ENCODE measurements around the gene NCBP2.

Gene NCBP2

GRCh38 chr3:196915375-196915774, 27.0 kb downstream of the NCBP2 start:
- no peak overlapping the region for H3K4me3 ChIP-seq (ENCODE audit: control insufficient read depth, low read depth, low read length)
- no peak for DNase-seq (ENCODE audit: low read depth)

GRCh38 chr3:196914866-196915265, 27.5 kb downstream of the NCBP2 start:
- no peak for DNase-seq (ENCODE audit: low read depth)
- no peak for TF ChIP-seq CTCF (IDR thresholded peaks at IDR 0.05; ENCODE audit: control insufficient read depth, insufficient read depth, low read depth, low read length, missing control alignments)
- no peak overlapping the region for H3K4me3 ChIP-seq (ENCODE audit: control insufficient read depth, low read depth, low read length)

More at GRCh38 chr3:196915375-196915774, 27.0 kb downstream of the NCBP2 start:
- no peak for TF ChIP-seq CTCF (IDR thresholded peaks at IDR 0.05; ENCODE audit: control insufficient read depth, insufficient read depth, low read depth, low read length, missing control alignments)

GRCh38 chr3:196903740-196904139, 38.6 kb downstream of the NCBP2 start:
- no peak for DNase-seq (ENCODE audit: low read depth)
- TF ChIP-seq CTCF (IDR thresholded peaks at IDR 0.05; ENCODE audit: control insufficient read depth, insufficient read depth, low read depth, low read length, missing control alignments), result no peak
- no peak overlapping the region for H3K4me3 ChIP-seq (ENCODE audit: control insufficient read depth, low read depth, low read length)

GRCh38 chr3:196902296-196902695, 40.0 kb downstream of the NCBP2 start:
- DNase-seq (ENCODE audit: low read depth), result no peak
- H3K4me3 ChIP-seq (ENCODE audit: control insufficient read depth, low read depth, low read length), result no peak overlapping the region
- TF ChIP-seq CTCF (IDR thresholded peaks at IDR 0.05; ENCODE audit: control insufficient read depth, insufficient read depth, low read depth, low read length, missing control alignments), result no peak

- no peak for TF ChIP-seq CTCF (IDR thresholded peaks at IDR 0.05; ENCODE audit: control insufficient read depth, insufficient read depth, low read depth, low read length, missing control alignments)
- no peak overlapping the region for H3K4me3 ChIP-seq (ENCODE audit: control insufficient read depth, low read depth, low read length)
- no peak for DNase-seq (ENCODE audit: low read depth)
These were observed 40.6 kb downstream of the NCBP2 start for GRCh38 chr3:196901768-196902167.

GRCh38 chr3:196896229-196896628, 46.1 kb downstream of the NCBP2 start:
- no peak for TF ChIP-seq CTCF (IDR thresholded peaks at IDR 0.05; ENCODE audit: control insufficient read depth, insufficient read depth, low read depth, low read length, missing control alignments)
- H3K4me3 ChIP-seq (ENCODE audit: control insufficient read depth, low read depth, low read length), result no peak overlapping the region
- DNase-seq (ENCODE audit: low read depth), result no peak
